Activated naive CD4-positive, alpha-beta T cell treated with anti-CD3 and anti-CD28 coated beads, Interleukin-2, amount 10 ng/mL, durations not matched to agents 7 days and 5 days (primary cell): Measurements from ENCODE around the gene TXNDC11.

Experiments used
- CTCF ChIA-PET: fragments of 350-600 bp; sonication (Branson Sonifier 250); formaldehyde crosslinking; loops from one replicate; lab custom pipeline; 2021; ENCODE audit warnings: antibody characterized with exemption; lab: Charles Lee
- DNase-seq: peaks from one replicate; pipeline ENCODE4 v3.0.0-alpha.2; 2020
- H3K27ac Mint-ChIP-seq: one replicate; pipeline ENCODE4 v1.8.0; 2021; ENCODE audit warnings: mild to moderate bottlenecking, moderate library complexity, mixed read lengths
- H3K27me3 Mint-ChIP-seq: one replicate; pipeline ENCODE4 v1.8.0; 2021; ENCODE audit warnings: mild to moderate bottlenecking, mixed read lengths
- H3K36me3 Mint-ChIP-seq: one replicate; pipeline ENCODE4 v1.8.0; 2021; ENCODE audit warnings: mixed read lengths
- H3K4me1 Mint-ChIP-seq: one replicate; pipeline ENCODE4 v1.8.0; 2021; ENCODE audit warnings: mixed read lengths
- H3K4me3 Mint-ChIP-seq: one replicate; pipeline ENCODE4 v1.8.0; 2021; ENCODE audit warnings: mild to moderate bottlenecking, moderate library complexity, mixed read lengths
- H3K9me3 Mint-ChIP-seq: one replicate; pipeline ENCODE4 v1.8.0; 2021; ENCODE audit warnings: mixed read lengths

The TXNDC11 gene

DNA sequence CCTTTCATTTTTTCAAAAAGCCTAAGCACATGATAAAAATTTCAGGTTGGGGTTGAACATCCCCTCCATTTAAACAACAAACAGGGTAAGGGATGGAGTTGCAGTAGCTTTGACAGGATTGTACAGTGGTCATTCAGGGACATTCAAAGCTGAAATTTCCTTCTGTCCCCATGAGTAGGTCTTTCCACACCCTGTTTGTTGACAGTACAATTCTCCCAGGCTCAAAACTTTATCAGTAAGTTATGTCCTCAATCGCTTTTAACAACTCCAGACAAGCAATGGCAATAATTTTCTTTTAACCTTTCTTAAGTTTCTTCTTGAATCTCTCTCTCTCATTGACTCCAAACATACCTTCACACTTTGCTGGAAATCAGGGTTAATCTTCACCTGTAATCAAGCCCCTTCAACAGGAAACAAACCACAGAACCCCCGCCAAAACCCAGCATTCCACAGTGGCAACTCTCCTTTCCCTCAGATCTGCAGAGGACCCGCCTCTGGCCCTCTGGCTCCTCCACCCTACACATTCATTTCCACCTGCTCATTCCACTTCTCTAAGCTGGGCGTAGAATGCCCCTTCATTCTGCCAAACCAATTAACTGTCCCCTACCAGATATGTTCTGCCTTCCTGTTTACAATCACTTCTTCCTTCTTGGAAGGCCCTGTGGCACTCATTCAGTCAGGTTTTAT lies 20.7 kb downstream of the TXNDC11 start:
- Mint-ChIP-seq H3K9me3 (no peaks in the 10 kb centered on the region), H3K36me3 (peaks cover 41% of the 10 kb centered on the region), H3K4me1 (no peaks in the 10 kb centered on the region), H3K27me3 (no peaks in the 10 kb centered on the region), H3K4me3 (no peak overlapping the region), H3K27ac (no peak overlapping the region)
- CTCF ChIA-PET: interaction anchor here (0.9 to 1.4 kb wide), 3 partner anchors 8 to 758 kb away, joined by 3 to 4 read pairs (median 3); no protein-coding TSS in a partner anchor
- DNase-seq: no peak

DNA sequence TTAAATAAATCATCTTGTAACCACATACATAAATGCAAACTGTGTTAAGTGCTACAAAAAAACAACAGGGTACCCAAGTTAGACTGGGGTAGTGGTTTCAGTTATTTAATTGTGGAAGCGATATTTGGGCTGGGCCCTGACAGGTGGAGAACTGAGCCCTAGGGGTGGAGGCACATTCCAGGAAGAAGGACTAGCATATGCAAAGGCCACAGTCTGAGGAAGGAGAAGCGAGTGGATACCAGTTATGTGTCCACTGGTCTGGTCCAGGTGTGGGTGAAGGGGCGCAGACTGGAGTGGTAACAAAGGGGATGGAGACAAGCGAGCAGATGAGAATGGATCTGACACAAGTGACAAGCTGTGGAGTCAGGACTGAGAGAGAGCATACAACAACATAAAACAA lies 22.9 kb downstream of the TXNDC11 start:
- CTCF ChIA-PET: no interaction called here
- peaks cover 2% of the 10 kb centered on the region for H3K4me1 Mint-ChIP-seq
- H3K36me3 Mint-ChIP-seq: peaks cover 42% of the 10 kb centered on the region
- no peaks in the 10 kb centered on the region for H3K27me3 Mint-ChIP-seq
- H3K4me3 Mint-ChIP-seq: no peak overlapping the region
- H3K27ac Mint-ChIP-seq: no peak overlapping the region
- no peak for DNase-seq
- no peaks in the 10 kb centered on the region for H3K9me3 Mint-ChIP-seq

DNA sequence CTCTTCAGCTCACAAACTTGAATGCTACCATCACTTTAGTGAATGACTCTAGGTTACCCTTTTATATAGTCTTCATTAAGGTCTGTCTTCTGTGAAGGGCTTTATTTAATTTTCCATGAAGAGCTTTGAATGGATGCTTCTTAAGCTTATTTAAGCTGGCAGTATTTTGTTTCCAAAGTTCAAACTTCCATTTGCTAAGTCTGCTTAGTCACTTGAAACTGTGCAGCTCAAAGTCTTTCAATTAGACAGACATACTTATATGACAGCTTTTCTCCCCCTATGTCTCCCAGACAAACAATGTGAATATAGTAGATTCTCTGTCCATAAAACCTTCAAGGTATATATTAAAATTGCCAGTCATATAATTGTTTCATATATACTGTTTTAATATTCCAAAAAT lies 23.5 kb downstream of the TXNDC11 start:
- H3K27ac Mint-ChIP-seq: no peak overlapping the region
- H3K4me1 Mint-ChIP-seq: peaks cover 5% of the 10 kb centered on the region
- no peak for DNase-seq
- H3K36me3 Mint-ChIP-seq: peaks cover 41% of the 10 kb centered on the region
- H3K27me3 Mint-ChIP-seq: no peaks in the 10 kb centered on the region
- CTCF ChIA-PET: interaction anchor here (0.7 to 1.4 kb wide), 3 partner anchors 12 to 349 kb away, joined by 3 to 7 read pairs (median 3); no protein-coding TSS in a partner anchor
- H3K4me3 Mint-ChIP-seq: no peak overlapping the region
- H3K9me3 Mint-ChIP-seq: no peaks in the 10 kb centered on the region

DNA sequence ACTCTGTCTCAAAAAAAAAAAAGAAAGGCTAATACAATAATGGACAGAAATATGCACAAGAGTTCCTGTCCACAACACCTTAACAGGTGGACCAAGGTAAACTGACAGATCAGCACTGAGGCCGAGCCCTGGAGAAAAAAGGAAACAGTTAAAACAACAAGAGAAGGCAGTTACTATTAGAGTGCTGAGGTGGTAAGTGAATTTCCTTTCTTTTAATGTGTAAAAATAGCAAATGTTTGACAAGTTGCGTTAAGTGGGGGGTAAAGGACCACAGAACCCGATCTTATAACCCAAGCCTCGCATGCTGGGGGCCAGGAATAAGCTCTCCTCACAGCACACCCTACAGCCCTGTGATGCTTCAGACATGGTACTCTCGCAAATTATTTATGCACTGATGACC lies 24.8 kb downstream of the TXNDC11 start:
- no peak for DNase-seq
- Mint-ChIP-seq H3K27ac (no peak overlapping the region), H3K4me3 (no peak overlapping the region), H3K4me1 (peaks cover 5% of the 10 kb centered on the region), H3K9me3 (no peaks in the 10 kb centered on the region), H3K36me3 (peaks cover 34% of the 10 kb centered on the region), H3K27me3 (no peaks in the 10 kb centered on the region)
- CTCF ChIA-PET: interaction anchor here (1.4 kb wide), 1 partner anchor 186 kb away, joined by 7 read pairs; no protein-coding TSS in a partner anchor

DNA sequence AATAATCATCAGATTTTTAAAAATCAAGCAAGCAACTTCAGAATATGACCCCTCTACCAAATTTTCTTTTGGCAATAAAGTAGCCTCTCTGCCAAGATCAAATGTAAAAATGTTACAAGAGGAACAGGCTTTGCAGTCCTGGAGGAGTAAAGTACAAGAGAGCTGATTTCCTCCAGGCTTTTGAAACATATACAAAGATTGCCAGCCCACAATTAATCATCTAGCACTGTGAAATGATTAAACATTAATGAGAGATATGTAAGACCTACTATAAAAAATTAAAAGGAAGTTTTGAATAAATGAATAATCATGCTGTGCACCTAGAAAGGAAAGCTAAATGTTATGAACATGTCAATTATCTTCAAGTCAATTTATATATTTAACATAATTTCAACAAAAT lies 26.3 kb downstream of the TXNDC11 start:
- Mint-ChIP-seq H3K4me1 (peaks cover 5% of the 10 kb centered on the region), H3K27ac (no peak overlapping the region), H3K27me3 (no peaks in the 10 kb centered on the region), H3K36me3 (peaks cover 30% of the 10 kb centered on the region), H3K4me3 (no peak overlapping the region), H3K9me3 (no peaks in the 10 kb centered on the region)
- DNase-seq: no peak
- CTCF ChIA-PET: interaction anchor here (0.8 to 2.8 kb wide), 5 partner anchors 9 to 310 kb away, joined by 3 to 26 read pairs (median 4); no protein-coding TSS in a partner anchor

DNA sequence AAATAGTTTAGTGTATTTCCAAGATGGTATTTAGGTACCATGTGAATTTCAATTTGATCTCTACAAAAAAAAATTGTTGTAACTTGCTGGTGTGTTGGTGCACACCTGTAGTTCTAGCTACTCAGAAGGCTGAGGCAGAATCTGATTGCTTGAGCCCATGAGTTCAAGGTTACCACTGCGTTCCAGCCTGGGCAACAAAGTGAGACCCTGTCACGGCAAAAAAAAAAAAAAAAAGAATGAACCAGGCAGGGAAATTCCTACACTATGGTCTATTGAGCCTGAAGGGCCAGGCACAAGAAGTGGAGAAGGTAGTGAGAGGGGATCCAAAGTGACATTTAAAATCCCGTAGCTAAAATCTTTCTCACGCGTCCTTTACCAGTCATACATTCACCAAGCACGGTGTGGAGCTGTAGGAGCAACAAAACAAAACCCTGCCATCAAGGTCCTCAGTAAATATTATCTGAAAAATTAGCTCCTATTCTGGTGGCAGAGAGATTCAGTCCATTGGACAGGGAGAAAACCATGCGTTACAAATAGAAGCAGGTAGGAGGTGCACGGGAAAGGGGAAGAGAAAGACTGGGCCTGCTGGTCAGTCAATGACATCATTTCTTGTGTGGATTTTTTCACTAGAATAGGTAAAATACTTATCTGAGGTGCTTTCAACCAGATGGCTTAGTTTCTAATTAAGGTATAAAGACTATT lies 27.3 kb downstream of the TXNDC11 start:
- no peak for DNase-seq
- Mint-ChIP-seq H3K9me3 (no peaks in the 10 kb centered on the region), H3K4me1 (peaks cover 5% of the 10 kb centered on the region), H3K27ac (no peak overlapping the region), H3K4me3 (no peak overlapping the region), H3K36me3 (peaks cover 29% of the 10 kb centered on the region), H3K27me3 (no peaks in the 10 kb centered on the region)
- CTCF ChIA-PET: interaction anchor here (0.6 to 2.8 kb wide), 17 partner anchors 10 to 752 kb away, joined by 3 to 26 read pairs (median 4); no protein-coding TSS in a partner anchor

DNA sequence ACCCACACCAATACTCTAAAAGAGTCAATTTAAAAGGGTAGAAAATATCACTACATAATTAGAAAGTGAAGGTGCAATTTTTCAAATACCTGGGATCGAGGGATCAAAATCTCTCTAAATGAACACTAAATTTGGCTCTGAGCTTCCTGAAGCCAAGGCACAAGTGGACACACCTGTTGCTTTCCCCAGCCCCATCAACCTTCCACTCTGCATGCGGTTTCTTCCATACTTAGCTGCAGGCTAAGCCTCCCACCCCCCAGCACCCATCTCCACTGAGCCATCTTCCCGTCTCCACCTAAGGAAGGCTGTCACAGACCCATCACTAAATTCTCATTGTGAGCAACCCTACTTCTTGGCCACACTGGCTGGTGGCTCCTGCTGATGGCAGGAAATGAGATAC lies 30.5 kb downstream of the TXNDC11 start:
- Mint-ChIP-seq H3K27me3 (no peaks in the 10 kb centered on the region), H3K9me3 (no peaks in the 10 kb centered on the region), H3K4me3 (no peak overlapping the region), H3K4me1 (peaks cover 5% of the 10 kb centered on the region), H3K36me3 (peaks cover 38% of the 10 kb centered on the region), H3K27ac (no peak overlapping the region)
- no peak for DNase-seq
- CTCF ChIA-PET: interaction anchor here (1.2 to 1.9 kb wide), 3 partner anchors 180 to 316 kb away, joined by 3 to 6 read pairs (median 5); no protein-coding TSS in a partner anchor

DNA sequence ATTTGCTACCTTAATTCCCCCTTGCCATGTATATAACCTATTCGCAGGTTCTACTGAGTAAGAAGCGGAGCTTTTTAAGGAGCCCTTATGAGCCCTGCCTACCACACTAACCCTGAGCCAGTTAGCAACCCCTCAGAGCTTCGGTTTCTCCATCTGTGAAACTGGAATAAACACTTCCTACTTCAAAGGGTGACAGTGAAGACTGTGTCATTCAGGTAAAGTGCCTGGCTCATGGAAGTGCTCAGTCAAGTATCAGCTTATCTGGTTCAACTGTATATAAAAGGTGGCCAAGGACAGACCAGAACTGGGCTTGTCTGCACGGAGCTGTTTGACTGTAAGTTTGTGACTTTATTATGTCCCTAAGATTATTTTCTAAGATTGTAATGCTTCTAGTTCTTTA lies 31.0 kb downstream of the TXNDC11 start:
- CTCF ChIA-PET: interaction anchor here (1.2 to 1.9 kb wide), 3 partner anchors 179 to 316 kb away, joined by 3 to 6 read pairs (median 5); no protein-coding TSS in a partner anchor
- DNase-seq: no peak
- no peak overlapping the region for H3K4me3 Mint-ChIP-seq
- peaks cover 36% of the 10 kb centered on the region for H3K36me3 Mint-ChIP-seq
- H3K4me1 Mint-ChIP-seq: peaks cover 4% of the 10 kb centered on the region
- H3K27ac Mint-ChIP-seq: no peak overlapping the region
- H3K27me3 Mint-ChIP-seq: no peaks in the 10 kb centered on the region
- H3K9me3 Mint-ChIP-seq: no peaks in the 10 kb centered on the region

DNA sequence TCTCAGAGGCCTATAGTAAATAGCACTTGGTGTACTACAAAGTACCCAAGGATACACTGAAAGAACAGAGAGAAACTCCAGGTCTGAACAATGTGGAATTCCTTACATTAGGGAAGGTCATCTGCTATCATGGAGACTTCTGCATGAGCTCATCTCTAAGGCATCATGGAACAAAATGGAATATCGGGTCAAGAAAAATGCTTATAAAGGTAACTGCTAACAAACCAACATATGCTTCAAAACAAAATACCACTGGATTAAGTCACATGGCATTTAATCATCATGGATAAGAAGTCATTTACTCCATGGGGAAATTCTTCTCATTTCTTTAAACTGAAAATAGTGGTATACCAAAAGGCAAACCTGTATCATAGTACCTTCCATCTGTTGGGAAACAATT lies 34.2 kb downstream of the TXNDC11 start:
- Mint-ChIP-seq H3K9me3 (no peaks in the 10 kb centered on the region), H3K4me3 (no peak overlapping the region), H3K36me3 (peaks cover 35% of the 10 kb centered on the region), H3K4me1 (no peaks in the 10 kb centered on the region), H3K27me3 (no peaks in the 10 kb centered on the region), H3K27ac (no peak overlapping the region)
- CTCF ChIA-PET: interaction anchor here (1.0 kb wide), 1 partner anchor 177 kb away, joined by 4 read pairs; no protein-coding TSS in a partner anchor
- no peak for DNase-seq

DNA sequence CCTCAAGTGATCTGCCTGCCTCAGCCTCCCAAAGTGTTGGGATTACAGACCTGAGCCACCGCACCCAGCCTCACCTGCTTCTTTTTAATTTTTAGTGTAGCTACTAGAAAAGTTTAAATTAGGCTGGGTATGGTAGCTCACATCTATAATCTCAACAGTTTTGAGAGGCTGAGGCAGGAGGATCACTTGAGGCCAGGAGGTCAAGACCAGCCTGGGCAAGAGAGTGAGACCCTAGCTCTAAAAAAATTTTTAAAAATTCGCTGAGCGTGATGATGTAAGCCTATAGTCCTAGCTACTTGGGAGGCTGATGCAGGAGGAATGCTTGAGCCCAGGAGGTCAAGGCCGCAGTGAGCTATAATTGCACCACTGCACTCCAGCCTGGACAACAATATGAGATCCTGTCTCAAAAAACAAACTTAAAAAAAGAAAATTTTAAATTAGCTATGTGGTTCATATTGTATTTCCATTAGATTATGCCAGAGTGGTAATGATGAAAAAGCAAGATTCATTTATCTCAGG lies 34.9 kb downstream of the TXNDC11 start:
- CTCF ChIA-PET: interaction anchor here (0.6 to 1.0 kb wide), 2 partner anchors 11 to 176 kb away, joined by 3 to 4 read pairs; no protein-coding TSS in a partner anchor

DNA sequence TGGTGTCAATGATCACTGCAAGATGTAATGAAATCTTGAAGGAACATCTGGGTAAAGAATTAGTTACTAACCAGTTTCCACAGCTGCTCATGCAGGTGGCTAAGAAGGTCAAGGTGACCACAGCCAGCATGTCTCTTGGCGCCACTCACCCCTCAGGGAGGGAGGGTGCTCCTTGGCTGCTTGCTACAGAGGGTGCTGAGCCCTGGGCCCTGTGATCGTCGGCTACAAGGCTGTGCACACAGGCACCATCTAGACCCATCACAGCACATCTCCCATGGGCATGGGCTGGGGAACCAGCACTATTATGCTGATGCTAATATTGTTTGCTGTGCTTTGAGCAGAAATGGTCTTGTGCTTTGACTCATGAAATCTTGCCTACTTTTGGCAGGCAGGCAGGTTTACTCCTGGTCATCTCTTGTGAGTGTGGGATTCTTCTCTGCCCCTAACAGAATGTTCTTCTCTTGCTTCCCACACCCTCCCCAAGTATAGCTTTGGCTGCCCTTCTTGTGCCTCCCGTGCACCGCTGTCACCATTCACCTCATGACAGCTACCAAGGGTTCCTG lies 36.4 kb downstream of the TXNDC11 start:
- CTCF ChIA-PET: interaction anchor here (1.0 kb wide), 1 partner anchor 8 kb away, joined by 4 read pairs; no protein-coding TSS in a partner anchor
- H3K27ac Mint-ChIP-seq: no peak overlapping the region
- H3K27me3 Mint-ChIP-seq: no peaks in the 10 kb centered on the region
- no peak overlapping the region for H3K4me3 Mint-ChIP-seq
- peaks cover 4% of the 10 kb centered on the region for H3K4me1 Mint-ChIP-seq
- H3K9me3 Mint-ChIP-seq: no peaks in the 10 kb centered on the region
- no peak for DNase-seq
- peaks cover 39% of the 10 kb centered on the region for H3K36me3 Mint-ChIP-seq

More for the DNA sequence above, 34.9 kb downstream of the TXNDC11 start:
- Mint-ChIP-seq H3K27me3 (no peaks in the 10 kb centered on the region), H3K4me1 (no peaks in the 10 kb centered on the region), H3K36me3 (peaks cover 42% of the 10 kb centered on the region), H3K4me3 (no peak overlapping the region), H3K27ac (no peak overlapping the region), H3K9me3 (no peaks in the 10 kb centered on the region)
- no peak for DNase-seq

DNA sequence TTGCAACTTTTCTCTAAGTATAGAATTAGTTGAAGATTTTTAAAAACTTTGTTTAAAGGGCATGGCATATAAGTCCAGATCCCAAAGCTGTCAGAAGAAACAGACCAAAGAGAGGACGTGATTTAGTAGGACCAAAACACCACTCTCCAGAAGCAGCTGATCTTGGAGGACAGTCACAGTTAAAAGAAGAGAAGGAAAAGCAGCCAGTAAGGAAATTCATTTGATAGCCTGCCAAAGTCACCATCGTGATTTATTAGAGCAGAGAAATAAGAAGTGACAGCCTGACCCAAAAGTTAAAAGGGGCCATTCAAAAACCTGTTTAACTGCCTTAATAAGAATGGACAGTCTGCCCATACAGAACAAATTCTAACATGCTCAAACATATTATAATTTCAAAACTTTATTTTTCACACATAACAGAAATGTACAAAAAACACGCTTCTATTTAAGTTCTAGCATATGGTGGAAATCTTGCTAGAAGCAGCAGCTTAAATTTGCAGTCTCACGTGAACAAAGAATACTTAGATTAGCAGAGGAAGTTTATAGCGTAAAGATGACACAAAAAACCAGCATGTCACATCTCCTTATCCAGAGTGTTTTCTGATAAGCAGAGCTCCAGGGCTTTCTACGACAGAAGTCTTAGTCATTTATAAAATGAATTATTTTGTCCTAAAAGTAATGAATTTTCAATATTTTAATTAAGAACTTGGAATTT lies 37.2 kb downstream of the TXNDC11 start:
- Mint-ChIP-seq H3K36me3 (peaks cover 39% of the 10 kb centered on the region), H3K27ac (no peak overlapping the region)

DNA sequence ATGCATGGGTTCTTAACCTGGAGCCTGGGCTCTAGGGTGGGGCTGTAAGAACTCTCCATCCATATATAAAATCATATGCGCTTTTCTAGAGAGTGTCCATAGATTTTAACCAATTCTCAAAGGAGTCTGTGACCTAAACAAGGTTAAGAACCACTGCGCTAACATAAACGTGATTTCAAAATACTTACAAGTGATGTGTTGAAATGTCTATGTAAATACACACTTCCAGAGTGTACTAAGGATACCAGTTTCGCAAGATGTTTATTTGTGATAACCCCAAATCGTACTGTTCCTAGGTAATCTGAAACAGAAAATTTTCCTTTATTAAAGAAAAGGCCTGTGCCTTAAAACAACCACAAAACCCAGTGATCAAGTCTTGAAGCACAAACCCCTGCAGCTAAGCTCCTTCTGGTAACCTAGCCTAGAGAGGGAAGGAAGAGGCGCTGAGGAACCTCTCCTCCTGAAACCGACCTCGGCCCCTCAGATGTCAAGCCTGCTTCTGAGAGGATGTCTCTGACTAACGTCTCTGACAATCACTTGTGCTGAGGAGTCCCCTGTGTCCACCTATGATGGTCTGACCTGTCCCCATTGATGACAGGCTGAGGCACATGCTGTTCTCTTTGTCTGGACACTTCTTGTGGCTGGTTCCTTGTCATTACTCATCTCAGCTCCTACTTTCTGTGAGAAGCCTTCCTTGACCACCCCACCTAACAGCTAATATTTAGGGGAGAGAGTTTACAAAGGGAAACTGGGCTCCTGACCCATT lies 42.2 kb downstream of the TXNDC11 start:
- no peak for DNase-seq
- CTCF ChIA-PET: no interaction called here
- peaks cover 45% of the 10 kb centered on the region for H3K4me1 Mint-ChIP-seq
- H3K27ac Mint-ChIP-seq: no peak overlapping the region
- H3K27me3 Mint-ChIP-seq: no peaks in the 10 kb centered on the region
- no peak overlapping the region for H3K4me3 Mint-ChIP-seq
- no peaks in the 10 kb centered on the region for H3K9me3 Mint-ChIP-seq
- peaks cover 57% of the 10 kb centered on the region for H3K36me3 Mint-ChIP-seq

More for the DNA sequence above, 37.2 kb downstream of the TXNDC11 start:
- Mint-ChIP-seq H3K27me3 (no peaks in the 10 kb centered on the region), H3K4me1 (peaks cover 4% of the 10 kb centered on the region), H3K9me3 (no peaks in the 10 kb centered on the region), H3K4me3 (no peak overlapping the region)
- CTCF ChIA-PET: interaction anchor here (1.0 kb wide), 1 partner anchor 9 kb away, joined by 4 read pairs; no protein-coding TSS in a partner anchor
- DNase-seq: no peak
